GM19328 (cell line): ENCODE results near the gene HOXB2.

ENCODE experiments used
- ATAC-seq: cut with Tn5 transposase; IDR thresholded peaks from one replicate; pipeline ENCODE4 v1.9.1; 2021; ENCODE audit warnings: mild to moderate bottlenecking, moderate library complexity; ENCODE audit not compliant: unreplicated experiment

The HOXB2 gene

GRCh38 chr17:48566717-48567116, 21.8 kb upstream of the HOXB2 start:
- no peak for ATAC-seq

GRCh38 chr17:48565925-48566710, 21.2 kb upstream of the HOXB2 start:
- ATAC-seq, result no peak

DNA sequence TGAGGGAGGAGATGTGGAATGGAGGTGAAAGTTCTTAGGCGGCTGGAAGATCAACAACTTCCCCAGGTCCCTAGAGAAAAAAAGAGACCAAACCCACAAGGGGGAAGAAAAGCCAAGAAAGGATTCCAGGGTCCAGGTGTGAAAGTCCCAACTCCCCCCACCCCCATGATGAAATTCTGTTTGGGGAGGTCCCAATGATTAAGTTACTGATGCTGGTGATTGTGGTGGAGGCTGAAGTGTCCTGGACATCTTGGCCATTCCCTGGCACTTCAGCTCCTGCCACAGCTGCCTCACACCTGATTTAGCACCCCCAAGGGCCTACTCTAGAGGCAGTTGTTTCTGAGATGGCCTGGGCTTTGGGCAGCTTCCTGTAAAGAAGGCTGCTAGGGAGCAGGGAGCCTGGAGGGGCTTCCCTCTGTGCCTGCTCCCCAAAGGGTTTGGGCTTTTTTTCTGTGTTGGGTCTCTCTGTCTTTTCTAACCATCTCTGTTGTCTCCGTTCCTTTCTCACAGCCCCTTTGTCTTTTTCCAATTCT, 20.2 kb upstream of the HOXB2 start:
- no peak for ATAC-seq

GRCh38 chr17:48564188-48565021, 19.5 kb upstream of the HOXB2 start:
- ATAC-seq, result no peak

- no peak for ATAC-seq
Observed at GRCh38 chr17:48563867-48564187, 18.9 kb upstream of the HOXB2 start.

GRCh38 chr17:48563385-48563838, 18.5 kb upstream of the HOXB2 start:
- no peak for ATAC-seq

DNA sequence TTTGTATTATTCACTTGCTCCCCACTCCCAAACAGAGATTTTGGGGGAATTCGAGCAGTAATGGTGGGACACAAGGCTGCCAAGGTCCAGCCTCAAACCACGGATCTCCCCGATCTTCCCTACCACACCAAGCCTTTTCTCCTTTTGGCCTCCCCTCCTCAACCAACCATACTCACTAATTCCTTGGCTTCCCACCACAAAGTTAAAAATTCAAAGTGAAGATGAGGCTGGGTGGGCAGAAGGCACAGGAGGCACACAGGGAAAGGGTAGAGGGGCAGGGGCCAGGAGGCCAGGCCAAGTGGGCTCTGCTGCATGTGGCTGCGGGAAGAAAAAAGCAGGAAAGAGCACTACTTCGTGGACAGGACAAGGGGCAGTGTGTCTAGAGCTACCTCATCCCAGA, 18.0 kb upstream of the HOXB2 start:
- ATAC-seq, result no peak

DNA sequence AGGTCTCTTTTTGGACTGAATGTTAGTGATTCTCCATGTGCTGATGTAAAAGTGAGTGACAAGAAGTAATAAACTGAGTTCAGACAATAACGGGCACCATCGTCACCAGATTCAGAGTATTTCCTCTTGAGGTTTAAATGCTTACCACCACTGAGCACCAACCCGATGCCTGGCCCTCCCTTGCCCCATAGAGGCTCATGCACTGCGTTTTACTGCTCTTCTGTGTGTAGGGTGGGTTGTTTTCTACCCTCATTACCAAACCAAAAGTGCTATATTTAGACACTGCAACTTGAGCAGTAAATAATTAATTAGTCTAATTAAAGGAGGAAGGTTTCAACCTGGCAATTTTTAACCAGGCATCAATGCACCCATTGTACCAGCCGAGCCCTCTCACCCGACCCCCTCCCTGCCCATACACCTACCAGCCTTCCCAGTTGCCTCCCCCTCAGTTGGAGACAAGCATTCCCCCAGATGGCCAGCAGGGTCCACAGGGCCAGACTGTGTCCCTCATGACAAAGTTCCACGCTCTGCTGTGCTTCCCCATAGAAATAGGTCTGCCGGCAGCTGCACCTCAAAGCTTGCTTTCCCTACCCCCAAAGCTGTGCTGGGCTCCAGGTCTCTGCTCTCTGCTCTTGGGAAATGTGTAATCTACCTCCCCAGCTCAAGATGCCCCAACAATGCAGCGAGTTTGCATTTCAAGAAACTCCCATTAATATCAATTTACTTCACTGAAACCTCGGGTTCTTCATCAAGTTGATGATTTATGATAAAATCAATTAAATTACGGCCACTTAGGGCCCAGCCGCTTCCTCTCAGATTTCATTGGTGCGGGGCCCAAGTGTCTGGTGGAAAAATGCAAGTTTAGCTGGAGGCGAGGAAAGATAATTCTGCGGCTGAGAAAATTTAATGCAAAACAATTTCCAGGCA, 17.2 kb upstream of the HOXB2 start:
- no peak for ATAC-seq

- ATAC-seq, result no peak
Observed at GRCh38 chr17:48559840-48560817, 15.2 kb upstream of the HOXB2 start.

- no peak for ATAC-seq
Observed at GRCh38 chr17:48559122-48559839, 14.4 kb upstream of the HOXB2 start.

GRCh38 chr17:48558831-48559121, 13.9 kb upstream of the HOXB2 start:
- ATAC-seq, result no peak

DNA sequence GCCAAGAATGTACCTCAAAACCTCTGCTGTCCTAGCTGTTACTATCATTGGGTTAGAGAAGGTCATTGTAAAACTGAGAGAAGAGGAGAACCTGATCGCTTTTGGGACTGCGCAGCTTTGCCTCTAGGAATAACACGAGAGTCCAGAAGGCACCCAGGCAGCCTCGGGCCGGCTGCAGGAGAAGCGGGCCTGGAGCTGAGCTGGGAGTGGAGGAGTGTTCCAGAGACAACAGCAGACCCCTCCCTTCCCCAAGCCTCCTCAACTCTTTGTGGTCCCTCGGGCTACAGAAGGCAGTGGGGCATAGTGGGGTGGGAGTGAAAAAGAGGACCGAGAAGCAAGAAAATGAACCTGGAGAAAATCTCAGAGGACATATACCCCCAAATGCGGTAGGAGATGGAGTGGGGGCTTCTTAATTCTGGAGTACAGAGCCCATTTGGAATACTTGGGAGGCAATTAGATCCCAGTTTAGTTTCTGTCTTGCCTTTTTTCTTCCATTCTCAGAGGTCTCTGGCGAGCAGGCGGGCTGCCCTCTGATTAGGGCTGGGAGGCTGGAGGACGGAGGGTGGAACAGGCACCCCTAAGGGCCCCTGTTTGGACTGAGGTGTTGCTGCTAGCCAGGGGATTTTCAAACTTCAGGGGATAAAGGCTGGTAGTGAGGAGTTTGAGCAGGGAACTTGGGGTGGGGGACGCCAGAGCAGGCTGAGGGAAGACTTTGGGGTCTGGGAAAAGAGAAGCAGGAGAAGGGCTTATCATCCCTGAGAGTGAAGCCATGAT, 13.3 kb upstream of the HOXB2 start:
- no peak for ATAC-seq

DNA sequence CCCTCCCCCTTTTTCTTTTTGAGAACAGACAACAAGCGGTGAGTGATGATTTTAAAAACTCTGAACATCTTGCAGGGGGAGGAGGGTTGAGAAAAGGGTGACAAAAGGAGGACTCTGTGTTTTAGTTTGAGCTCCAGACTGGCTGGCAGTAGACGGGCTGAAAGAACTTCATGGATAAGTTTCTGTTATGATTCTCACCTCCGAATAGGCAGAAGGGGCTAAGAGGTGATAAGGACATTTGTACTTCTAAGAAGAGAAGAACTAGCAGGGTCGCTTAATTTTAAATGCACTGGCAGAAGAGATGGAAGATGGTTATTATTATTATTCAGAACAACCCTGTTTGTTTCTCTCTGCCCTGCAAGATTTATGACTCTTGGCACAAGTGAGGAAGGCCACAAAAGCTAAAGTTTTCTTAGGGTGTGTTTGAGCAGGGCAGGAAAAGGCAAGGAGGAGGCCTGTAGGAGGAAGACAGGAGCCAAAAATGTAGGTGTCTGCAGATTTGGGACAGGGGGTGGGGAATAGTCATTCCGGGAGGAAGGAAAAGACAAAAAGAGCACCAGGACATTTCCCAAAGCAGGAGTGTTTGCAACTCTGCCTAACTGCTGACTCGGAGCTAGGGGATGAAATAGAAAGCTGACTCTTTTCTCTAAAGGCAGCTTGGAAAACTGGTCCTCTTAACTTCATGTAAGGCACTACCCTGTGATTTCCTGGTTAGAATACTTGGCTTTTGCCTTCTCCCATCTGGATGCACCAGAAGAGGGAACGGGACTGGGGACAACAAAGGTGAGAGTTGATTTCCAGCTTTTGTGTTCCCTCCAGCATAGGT, 11.9 kb upstream of the HOXB2 start:
- ATAC-seq, result no peak

DNA sequence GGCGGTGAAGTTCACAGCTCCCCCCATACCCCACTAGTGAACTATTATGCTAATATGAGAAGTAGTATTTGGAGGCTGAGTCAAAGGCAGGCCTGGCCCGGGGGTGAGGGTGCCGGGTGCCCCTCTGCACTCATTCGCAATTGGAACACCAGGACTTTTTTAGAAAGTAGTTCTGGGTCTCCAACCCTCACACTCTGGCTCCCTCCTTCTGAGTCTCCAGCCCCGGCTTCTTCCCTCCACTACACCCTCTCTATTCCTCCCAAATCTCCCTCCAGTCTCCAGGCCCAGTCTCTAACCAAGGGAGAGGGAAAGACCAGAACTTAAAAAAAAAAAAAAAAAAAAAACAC, 11.3 kb upstream of the HOXB2 start:
- no peak for ATAC-seq

GRCh38 chr17:48555258-48556228, 10.6 kb upstream of the HOXB2 start:
- no peak for ATAC-seq

DNA sequence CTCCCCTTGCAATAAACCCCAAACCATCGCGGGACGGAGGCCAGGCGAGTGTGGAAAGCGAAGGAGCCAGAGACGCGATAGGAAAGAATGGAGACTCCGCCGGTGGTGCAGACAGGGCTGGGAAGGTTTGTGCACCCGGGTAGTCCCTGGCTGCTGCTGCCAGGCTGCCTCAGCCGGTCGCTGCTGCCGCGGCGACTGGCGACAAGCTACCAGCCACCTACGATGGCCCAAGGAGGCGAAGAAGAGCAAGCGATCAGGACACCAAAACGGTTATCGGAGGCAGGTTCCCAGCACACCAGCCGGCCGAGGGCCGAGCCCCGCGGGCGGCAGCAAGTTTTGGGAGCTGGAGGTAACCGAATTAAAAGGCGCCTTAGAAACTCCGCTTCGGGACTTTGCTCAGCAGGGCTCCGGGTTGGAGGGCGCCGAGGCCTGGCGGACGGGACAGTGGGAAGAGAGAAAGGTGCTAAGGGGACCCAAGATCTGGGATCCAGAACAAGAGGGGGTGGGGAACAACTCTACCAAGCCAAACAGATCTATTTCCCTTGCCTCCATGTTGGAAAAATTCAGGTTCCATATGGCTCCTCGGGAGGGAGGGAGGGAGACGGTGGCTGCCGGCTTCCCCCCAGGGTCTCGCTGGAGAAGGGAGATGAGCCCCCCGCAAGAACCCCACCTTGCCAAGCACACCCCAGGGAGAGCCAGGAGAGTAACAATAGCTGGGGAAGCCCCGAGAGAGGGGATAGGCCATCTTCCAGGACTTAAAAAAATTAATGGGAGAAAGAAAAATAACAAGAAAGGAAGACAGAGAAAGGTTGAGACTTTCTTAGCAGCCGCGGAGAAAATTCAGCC, 9.7 kb upstream of the HOXB2 start:
- ATAC-seq, result no peak
